ENCODE data around the gene EIF5A. TPM values are rescaled to one million over a fixed set of nuclear protein-coding genes. Genes with fewer than 3 reads are reported as not detected.

Gene EIF5A
- total and polyA plus RNA-seq, 2 donors: 305 to 324 TPM

- 3% methylated on average over 43 of the region's 43 CpGs for WGBS
- DNase-seq (ENCODE audit: low read depth in 6 of 9, low spot score in 9 of 9): no peak
- H3K27me3 ChIP-seq (ENCODE audit: control insufficient read depth in 2 of 2, insufficient read depth in 1 of 2, low read length in 1 of 2): peaks cover 33 to 77% of the 10 kb centered on the region in 2 donors
These were observed 25.3 kb upstream of the EIF5A start for GRCh38 chr17:7281953-7282751.

DNA sequence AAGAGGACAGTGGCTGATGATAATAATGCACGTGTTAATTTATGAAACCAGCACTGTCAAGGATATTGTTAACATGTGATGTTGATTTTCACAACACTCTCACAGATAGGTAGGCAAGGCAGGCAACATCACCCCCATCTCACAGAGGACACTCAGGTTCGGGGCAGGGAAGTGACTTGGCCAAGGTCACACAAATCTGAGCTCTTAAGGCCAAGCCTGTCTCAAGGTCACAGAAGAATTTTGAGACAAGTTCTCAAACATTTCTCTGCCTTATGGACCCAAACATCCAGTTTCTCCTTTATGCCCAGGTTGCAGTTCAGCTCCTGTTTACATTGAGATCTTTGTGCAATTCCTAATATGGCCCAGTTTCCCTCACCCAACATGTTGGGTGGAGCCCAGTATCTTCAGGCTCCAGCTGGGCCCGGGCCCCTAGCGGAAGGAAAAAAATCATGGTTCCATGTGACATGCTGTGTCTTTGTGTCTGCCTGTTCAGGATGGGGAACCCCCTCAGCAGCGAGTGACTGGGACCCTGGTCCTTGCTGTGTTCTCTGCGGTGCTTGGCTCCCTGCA, 24.6 kb upstream of the EIF5A start:
- Histone ChIP-seq H3K9me3 (ENCODE audit: control insufficient read depth in 2 of 2, insufficient read depth in 1 of 2, low read length in 1 of 2) (peaks cover 0 to 13% of the 10 kb centered on the region in 2 donors), H3K4me3 (ENCODE audit: low read length in 2 of 2) (no peak overlapping the region), H3K4me1 (ENCODE audit: control insufficient read depth in 2 of 2, insufficient read depth in 2 of 2, low read length in 2 of 2) (peaks cover 19 to 24% of the 10 kb centered on the region in 2 donors), H3K27me3 (ENCODE audit: control insufficient read depth in 2 of 2, insufficient read depth in 1 of 2, low read length in 1 of 2) (peaks cover 33 to 84% of the 10 kb centered on the region in 2 donors), H3K36me3 (ENCODE audit: control insufficient read depth in 2 of 2, insufficient read depth in 2 of 2, low read length in 1 of 2) (no peaks in the 10 kb centered on the region), H3K27ac (ENCODE audit: low read depth in 1 of 2, low read length in 1 of 2) (no peak overlapping the region)
- DNase-seq (ENCODE audit: low read depth in 6 of 9, low spot score in 9 of 9): no peak
- WGBS: 71% methylated on average over 6 of the region's 6 CpGs

More at GRCh38 chr17:7281953-7282751, 25.3 kb upstream of the EIF5A start:
- Histone ChIP-seq H3K27ac (ENCODE audit: low read depth in 1 of 2, low read length in 1 of 2) (no peak overlapping the region), H3K4me1 (ENCODE audit: control insufficient read depth in 2 of 2, insufficient read depth in 2 of 2, low read length in 2 of 2) (peaks cover 19 to 24% of the 10 kb centered on the region in 2 donors), H3K9me3 (ENCODE audit: control insufficient read depth in 2 of 2, insufficient read depth in 1 of 2, low read length in 1 of 2) (peaks cover 0 to 13% of the 10 kb centered on the region in 2 donors), H3K36me3 (ENCODE audit: control insufficient read depth in 2 of 2, insufficient read depth in 2 of 2, low read length in 1 of 2) (no peaks in the 10 kb centered on the region), H3K4me3 (ENCODE audit: low read length in 2 of 2) (peak overlapping the region; percentile 27 to 35)

DNA sequence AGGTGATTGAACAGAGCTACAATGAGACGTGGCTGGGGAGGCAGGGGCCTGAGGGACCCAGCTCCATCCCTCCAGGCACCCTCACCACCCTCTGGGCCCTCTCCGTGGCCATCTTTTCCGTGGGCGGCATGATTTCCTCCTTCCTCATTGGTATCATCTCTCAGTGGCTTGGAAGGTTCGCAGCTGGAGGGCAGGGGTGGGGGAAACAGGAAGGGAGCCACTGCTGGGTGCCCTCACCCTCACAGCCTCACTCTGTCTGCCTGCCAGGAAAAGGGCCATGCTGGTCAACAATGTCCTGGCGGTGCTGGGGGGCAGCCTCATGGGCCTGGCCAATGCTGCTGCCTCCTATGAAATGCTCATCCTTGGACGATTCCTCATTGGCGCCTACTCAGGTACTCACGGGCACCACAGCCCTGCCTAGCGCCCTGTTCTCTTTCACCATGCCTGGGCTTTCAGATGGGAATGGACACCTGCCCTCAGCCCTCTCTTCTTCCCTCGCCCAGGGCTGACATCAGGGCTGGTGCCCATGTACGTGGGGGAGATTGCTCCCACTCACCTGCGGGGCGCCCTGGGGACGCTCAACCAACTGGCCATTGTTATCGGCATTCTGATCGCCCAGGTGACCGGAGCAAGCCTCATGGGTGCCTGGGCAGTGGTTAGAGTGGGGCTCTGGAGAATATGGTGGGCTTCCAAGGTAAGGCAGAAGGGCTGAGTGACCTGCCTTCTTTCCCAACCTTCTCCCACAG, 23.8 kb upstream of the EIF5A start:
- peaks cover 33 to 88% of the 10 kb centered on the region in 2 donors for H3K27me3 ChIP-seq (ENCODE audit: control insufficient read depth in 2 of 2, insufficient read depth in 1 of 2, low read length in 1 of 2)
- no peak for DNase-seq (ENCODE audit: low read depth in 6 of 9, low spot score in 9 of 9)
- no peak overlapping the region for H3K4me3 ChIP-seq (ENCODE audit: low read length in 2 of 2)
- no peaks in the 10 kb centered on the region for H3K36me3 ChIP-seq (ENCODE audit: control insufficient read depth in 2 of 2, insufficient read depth in 2 of 2, low read length in 1 of 2)
- H3K27ac ChIP-seq (ENCODE audit: low read depth in 1 of 2, low read length in 1 of 2): no peak overlapping the region
- H3K4me1 ChIP-seq (ENCODE audit: control insufficient read depth in 2 of 2, insufficient read depth in 2 of 2, low read length in 2 of 2): peaks cover 19 to 24% of the 10 kb centered on the region in 2 donors
- peaks cover 0 to 13% of the 10 kb centered on the region in 2 donors for H3K9me3 ChIP-seq (ENCODE audit: control insufficient read depth in 2 of 2, insufficient read depth in 1 of 2, low read length in 1 of 2)
- WGBS: 84% methylated on average over 18 of the region's 18 CpGs

GRCh38 chr17:7284911-7285310, 22.5 kb upstream of the EIF5A start:
- H3K36me3 ChIP-seq (ENCODE audit: control insufficient read depth in 2 of 2, insufficient read depth in 2 of 2, low read length in 1 of 2): no peaks in the 10 kb centered on the region
- peaks cover 33 to 90% of the 10 kb centered on the region in 2 donors for H3K27me3 ChIP-seq (ENCODE audit: control insufficient read depth in 2 of 2, insufficient read depth in 1 of 2, low read length in 1 of 2)
- no peak overlapping the region for H3K27ac ChIP-seq (ENCODE audit: low read depth in 1 of 2, low read length in 1 of 2)
- DNase-seq (ENCODE audit: low read depth in 6 of 9, low spot score in 9 of 9): no peak
- H3K9me3 ChIP-seq (ENCODE audit: control insufficient read depth in 2 of 2, insufficient read depth in 1 of 2, low read length in 1 of 2): peaks cover 0 to 13% of the 10 kb centered on the region in 2 donors
- peaks cover 19 to 24% of the 10 kb centered on the region in 2 donors for H3K4me1 ChIP-seq (ENCODE audit: control insufficient read depth in 2 of 2, insufficient read depth in 2 of 2, low read length in 2 of 2)
- H3K4me3 ChIP-seq (ENCODE audit: low read length in 2 of 2): no peak overlapping the region
- WGBS: 98% methylated on average over 16 of the region's 16 CpGs

DNA sequence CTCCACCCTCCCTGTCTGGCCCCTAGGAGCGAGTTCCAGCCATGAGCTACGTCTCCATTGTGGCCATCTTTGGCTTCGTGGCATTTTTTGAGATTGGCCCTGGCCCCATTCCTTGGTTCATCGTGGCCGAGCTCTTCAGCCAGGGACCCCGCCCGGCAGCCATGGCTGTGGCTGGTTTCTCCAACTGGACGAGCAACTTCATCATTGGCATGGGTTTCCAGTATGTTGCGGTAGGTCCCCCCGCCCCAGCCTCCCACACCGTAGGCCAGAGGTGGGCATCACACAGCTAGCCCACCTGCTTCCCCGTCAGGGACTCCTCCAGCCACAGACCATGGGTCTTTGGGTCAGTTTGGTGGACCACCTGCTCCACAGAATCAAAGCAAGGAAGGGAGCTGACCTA, 21.7 kb upstream of the EIF5A start:
- H3K9me3 ChIP-seq (ENCODE audit: control insufficient read depth in 2 of 2, insufficient read depth in 1 of 2, low read length in 1 of 2): peaks cover 0 to 12% of the 10 kb centered on the region in 2 donors
- 98% methylated on average over 12 of the region's 12 CpGs for WGBS
- no peak for DNase-seq (ENCODE audit: low read depth in 6 of 9, low spot score in 9 of 9)
- no peak overlapping the region for H3K4me3 ChIP-seq (ENCODE audit: low read length in 2 of 2)
- no peak overlapping the region for H3K27ac ChIP-seq (ENCODE audit: low read depth in 1 of 2, low read length in 1 of 2)
- no peaks in the 10 kb centered on the region for H3K36me3 ChIP-seq (ENCODE audit: control insufficient read depth in 2 of 2, insufficient read depth in 2 of 2, low read length in 1 of 2)
- peaks cover 19% of the 10 kb centered on the region in 2 donors for H3K4me1 ChIP-seq (ENCODE audit: control insufficient read depth in 2 of 2, insufficient read depth in 2 of 2, low read length in 2 of 2)
- peaks cover 34 to 90% of the 10 kb centered on the region in 2 donors for H3K27me3 ChIP-seq (ENCODE audit: control insufficient read depth in 2 of 2, insufficient read depth in 1 of 2, low read length in 1 of 2)

DNA sequence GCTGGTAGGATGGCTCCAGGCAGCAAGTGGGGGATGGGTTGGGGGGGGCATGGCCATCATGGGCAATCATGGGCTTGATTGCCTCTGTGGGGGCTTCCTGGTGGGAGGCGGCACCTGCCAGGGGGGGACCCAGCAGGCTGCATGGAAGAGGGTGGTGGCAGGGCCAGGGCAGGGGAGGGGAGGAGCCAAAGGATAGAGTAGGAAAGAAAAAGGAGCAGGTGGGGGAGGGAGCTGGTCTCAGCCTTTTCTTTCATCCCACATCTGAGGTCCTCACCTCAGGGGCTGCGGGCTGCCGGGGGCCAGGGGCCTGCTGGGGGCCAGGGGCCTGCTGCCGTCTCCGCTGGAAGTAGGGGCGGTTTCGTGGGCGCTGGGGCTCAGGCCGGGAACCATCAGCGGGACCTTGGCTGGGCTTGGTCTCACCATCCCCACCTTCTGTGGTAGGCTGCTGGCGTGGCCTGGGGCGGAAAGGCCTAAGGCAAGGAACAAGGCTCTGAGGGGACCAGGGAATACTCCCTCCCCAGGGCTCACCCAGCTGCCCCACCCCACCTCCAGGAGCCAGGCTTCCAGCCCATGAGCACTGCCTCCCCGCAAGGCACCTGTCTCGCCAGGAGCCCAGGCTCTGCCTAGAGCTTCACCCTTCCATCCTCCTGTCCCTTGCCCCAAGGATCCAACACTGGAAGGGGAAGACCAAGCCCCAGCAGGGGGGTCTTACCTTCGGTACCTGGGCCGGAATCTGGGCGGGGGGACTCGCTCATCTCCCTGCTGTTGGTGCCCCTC, 18.0 kb upstream of the EIF5A start:
- no peaks in the 10 kb centered on the region for H3K9me3 ChIP-seq (ENCODE audit: control insufficient read depth in 2 of 2, insufficient read depth in 1 of 2, low read length in 1 of 2)
- H3K27ac ChIP-seq (ENCODE audit: low read depth in 1 of 2, low read length in 1 of 2): no peak overlapping the region
- peaks cover 27 to 89% of the 10 kb centered on the region in 2 donors for H3K27me3 ChIP-seq (ENCODE audit: control insufficient read depth in 2 of 2, insufficient read depth in 1 of 2, low read length in 1 of 2)
- DNase-seq (ENCODE audit: low read depth in 6 of 9, low spot score in 9 of 9): no peak
- WGBS: 92% methylated on average over 18 of the region's 18 CpGs
- H3K36me3 ChIP-seq (ENCODE audit: control insufficient read depth in 2 of 2, insufficient read depth in 2 of 2, low read length in 1 of 2): no peaks in the 10 kb centered on the region
- peaks cover 8 to 17% of the 10 kb centered on the region in 2 donors for H3K4me1 ChIP-seq (ENCODE audit: control insufficient read depth in 2 of 2, insufficient read depth in 2 of 2, low read length in 2 of 2)
- no peak overlapping the region for H3K4me3 ChIP-seq (ENCODE audit: low read length in 2 of 2)

DNA sequence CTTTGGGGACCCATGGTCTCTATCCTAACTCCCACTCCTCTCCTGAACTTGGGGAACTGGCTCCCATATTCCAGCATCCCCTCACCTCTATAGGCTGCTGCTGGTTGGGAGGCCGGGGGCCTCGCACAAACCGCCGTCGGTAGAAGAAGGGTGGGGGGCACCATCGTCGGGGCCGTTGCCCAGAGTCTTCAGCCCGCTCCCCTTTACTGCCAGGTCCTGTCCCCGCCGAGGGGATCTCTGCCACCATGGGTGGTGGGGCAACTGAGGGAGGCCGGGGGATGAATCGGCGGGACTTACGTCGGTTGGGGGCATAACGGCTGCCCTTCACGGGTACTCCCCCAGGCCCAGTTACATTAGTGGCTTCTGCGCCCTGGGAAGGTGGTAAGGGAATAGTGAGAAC, 17.3 kb upstream of the EIF5A start:
- DNase-seq (ENCODE audit: low read depth in 6 of 9, low spot score in 9 of 9): no peak
- H3K27ac ChIP-seq (ENCODE audit: low read depth in 1 of 2, low read length in 1 of 2): no peak overlapping the region
- peaks cover 27 to 88% of the 10 kb centered on the region in 2 donors for H3K27me3 ChIP-seq (ENCODE audit: control insufficient read depth in 2 of 2, insufficient read depth in 1 of 2, low read length in 1 of 2)
- peaks cover 14 to 23% of the 10 kb centered on the region in 2 donors for H3K4me1 ChIP-seq (ENCODE audit: control insufficient read depth in 2 of 2, insufficient read depth in 2 of 2, low read length in 2 of 2)
- no peaks in the 10 kb centered on the region for H3K36me3 ChIP-seq (ENCODE audit: control insufficient read depth in 2 of 2, insufficient read depth in 2 of 2, low read length in 1 of 2)
- H3K4me3 ChIP-seq (ENCODE audit: low read length in 2 of 2): no peak overlapping the region
- H3K9me3 ChIP-seq (ENCODE audit: control insufficient read depth in 2 of 2, insufficient read depth in 1 of 2, low read length in 1 of 2): no peaks in the 10 kb centered on the region
- WGBS: 96% methylated on average over 19 of the region's 19 CpGs

GRCh38 chr17:7290685-7291084, 16.7 kb upstream of the EIF5A start:
- Histone ChIP-seq H3K27ac (ENCODE audit: low read depth in 1 of 2, low read length in 1 of 2) (no peak overlapping the region), H3K27me3 (ENCODE audit: control insufficient read depth in 2 of 2, insufficient read depth in 1 of 2, low read length in 1 of 2) (peaks cover 28 to 88% of the 10 kb centered on the region in 2 donors), H3K4me3 (ENCODE audit: low read length in 2 of 2) (no peak overlapping the region), H3K36me3 (ENCODE audit: control insufficient read depth in 2 of 2, insufficient read depth in 2 of 2, low read length in 1 of 2) (no peaks in the 10 kb centered on the region), H3K9me3 (ENCODE audit: control insufficient read depth in 2 of 2, insufficient read depth in 1 of 2, low read length in 1 of 2) (no peaks in the 10 kb centered on the region), H3K4me1 (ENCODE audit: control insufficient read depth in 2 of 2, insufficient read depth in 2 of 2, low read length in 2 of 2) (peaks cover 16 to 27% of the 10 kb centered on the region in 2 donors)
- WGBS: 95% methylated on average over 11 of the region's 11 CpGs
- no peak for DNase-seq (ENCODE audit: low read depth in 6 of 9, low spot score in 9 of 9)
